Keratinocyte (primary cell): Measurements from ENCODE around the gene POR. TPM values are rescaled to one million over a fixed set of nuclear protein-coding genes. Genes with fewer than 3 reads are reported as not detected.
A peak's percentile ranks its signal among the peaks of the same experiment; 100 is the strongest.

Source experiments
- DNase-seq: peaks from one replicate; pipeline ENCODE4 v3.0.0-alpha.2; 2011; ENCODE audit warnings: low read depth, missing footprints, low spot score
- FAIRE-seq: peaks from 2 replicates; lab custom pipeline; 2011; peaks lifted over from hg19 to GRCh38; lab: Jason Lieb, UNC
- H2AFZ ChIP-seq: 2 replicates; pipeline ENCODE4 v1.6.0; 2012; ENCODE audit warnings: low read length, control low read depth, inconsistent platforms; ENCODE audit not compliant: control insufficient read depth
- H3K27ac ChIP-seq: 2 replicates; pipeline ENCODE4 v1.5.1; 2011; ENCODE audit warnings: low read length; ENCODE audit not compliant: control insufficient read depth, insufficient read depth
- H3K27me3 ChIP-seq: 3 replicates; pipeline ENCODE4 v1.6.0; 2011; ENCODE audit warnings: low read length; ENCODE audit not compliant: control insufficient read depth, insufficient read depth; ENCODE audit errors: extremely low read depth
- H3K36me3 ChIP-seq, 2 experiments: 2 replicates in 1 of 2; 3 replicates in 1 of 2; pipeline ENCODE4 v1.5.1; 2011; ENCODE audit warnings: low read length in 2 of 2, mild to moderate bottlenecking in 1 of 2; ENCODE audit not compliant: control insufficient read depth in 2 of 2, insufficient read depth in 2 of 2; ENCODE audit errors: extremely low read depth in 1 of 2
- H3K4me1 ChIP-seq: 3 replicates; pipeline ENCODE4 v1.5.1; 2011; ENCODE audit warnings: low read length; ENCODE audit not compliant: control insufficient read depth, insufficient read depth; ENCODE audit errors: extremely low read depth
- H3K4me2 ChIP-seq: 3 replicates; pipeline ENCODE4 v1.6.0; 2011; ENCODE audit warnings: low read depth, low read length; ENCODE audit not compliant: control insufficient read depth, insufficient read depth; ENCODE audit errors: extremely low read depth
- H3K4me3 ChIP-seq, 3 experiments: fragments of 200-600 bp in 1 of 3; sonication (generic) in 1 of 3; 2 replicates in 2 of 3; 3 replicates in 1 of 3; pipeline ENCODE4 v1.5.1; 2011 to 2016; ENCODE audit warnings: low read length in 3 of 3, mild to moderate bottlenecking in 3 of 3, control low read depth in 2 of 3, inconsistent platforms in 1 of 3, low read depth in 1 of 3, mixed read lengths in 1 of 3, mixed run types in 1 of 3, moderate library complexity in 1 of 3; ENCODE audit not compliant: control insufficient read depth in 2 of 3, insufficient read depth in 2 of 3; ENCODE audit errors: extremely low read depth in 1 of 3
- H3K79me2 ChIP-seq: 2 replicates; pipeline ENCODE4 v1.6.0; 2012; ENCODE audit warnings: low read length; ENCODE audit not compliant: control insufficient read depth, insufficient read depth
- H3K9ac ChIP-seq: 3 replicates; pipeline ENCODE4 v1.6.0; 2011; ENCODE audit warnings: low read length; ENCODE audit not compliant: control insufficient read depth, insufficient read depth; ENCODE audit errors: extremely low read depth
- H3K9me1 ChIP-seq: 3 replicates; pipeline ENCODE4 v1.6.0; 2011; ENCODE audit warnings: low read length; ENCODE audit not compliant: control insufficient read depth, insufficient read depth; ENCODE audit errors: extremely low read depth
- H3K9me3 ChIP-seq: 2 replicates; pipeline ENCODE4 v1.5.1; 2012; ENCODE audit warnings: low read depth, low read length; ENCODE audit not compliant: control insufficient read depth
- H4K20me1 ChIP-seq: 3 replicates; pipeline ENCODE4 v1.6.0; 2011; ENCODE audit warnings: low read length; ENCODE audit not compliant: control insufficient read depth, insufficient read depth; ENCODE audit errors: extremely low read depth
- CTCF ChIP-seq, 3 experiments: IDR thresholded peaks in 1 of 3; conservative IDR thresholded peaks in 1 of 3; optimal IDR thresholded peaks in 1 of 3; 2 replicates in 2 of 3; 3 replicates in 1 of 3; pipeline versions ENCODE3 to v1.5.1; 2011; ENCODE audit warnings: low read length in 3 of 3, mild to moderate bottlenecking in 3 of 3, moderate library complexity in 2 of 3, control low read depth in 1 of 3, inconsistent platforms in 1 of 3; ENCODE audit not compliant: insufficient read depth in 2 of 3; ENCODE audit errors: extremely low read depth in 1 of 3
- EZH2 ChIP-seq: IDR thresholded peaks from one replicate; pipeline ENCODE4 v1.6.1; 2012; ENCODE audit warnings: inconsistent platforms, mild to moderate bottlenecking, low read length, moderate library complexity
- dilution Hi-C: fragments of 300-500 bp; cut with MboI; formaldehyde crosslinking; loops from one replicate; pipeline ENCODE4 v1.7.0; 2020; ENCODE audit warnings: low sequenced_read_pairs; ENCODE audit not compliant: extremely low pct_ligation_motif_present
- polyA plus RNA-seq, 5 experiments: library from polyadenylated mRNA; depleted of rRNA in 3 of 5; stranded (reverse) in 3 of 5; stranded (forward) in 1 of 5; unstranded in 1 of 5; fragments of >200 nt; gene quantifications; 1 replicate in 1 of 5; 2 replicates in 3 of 5; 3 replicates in 1 of 5; pipeline versions ENCODE4 v1.2.1 to v1.2.3, GENCODE V29; 2011 to 2012; ENCODE audit warnings: missing spikeins in 2 of 5, low read depth in 1 of 5, low replicate concordance in 1 of 5

POR gene
- polyA plus RNA-seq, 1 donor (not counting 4 experiments of a cell fraction or from before 2014, with no cell fraction given): 28.6 TPM

GRCh38 chr7:76020031-76020714 is 105.2 kb downstream of the POR start:
- H3K79me2 ChIP-seq: no peaks in the 10 kb centered on the region
- peak; percentile 52 for FAIRE-seq
- peak; percentile 5 for DNase-seq
- no peak overlapping the region for H3K9ac ChIP-seq
- dilution Hi-C loops: no loop called here
- H3K36me3 ChIP-seq: peaks cover 17 to 26% of the 10 kb centered on the region in 2 experiments
- H4K20me1 ChIP-seq: no peaks in the 10 kb centered on the region
- no peak overlapping the region for H3K27ac ChIP-seq
- H3K4me1 ChIP-seq: no peaks in the 10 kb centered on the region
- peak; percentile 85 to 89 (median 88) for TF ChIP-seq CTCF (optimal IDR thresholded peaks at IDR 0.05 in 1 of 3, IDR thresholded peaks at IDR 0.05 in 1 of 3, conservative IDR thresholded peaks at IDR 0.05 in 1 of 3; ENCODE audit: extremely low read depth in 1 of 3, insufficient read depth in 2 of 3, low read length in 3 of 3)
- TF ChIP-seq EZH2: no peak
- no peaks in the 10 kb centered on the region for H3K9me1 ChIP-seq
- no peak overlapping the region for H3K4me3 ChIP-seq
- no peak overlapping the region for H2AFZ ChIP-seq
- no peak overlapping the region for H3K4me2 ChIP-seq
- H3K27me3 ChIP-seq: no peaks in the 10 kb centered on the region
- no peaks in the 10 kb centered on the region for H3K9me3 ChIP-seq

- no peak for FAIRE-seq
- peaks cover 23 to 26% of the 10 kb centered on the region in 2 experiments for H3K36me3 ChIP-seq
Observed at GRCh38 chr7:76022026-76022780, 107.2 kb downstream of the POR start.

More at GRCh38 chr7:76022026-76022780, 107.2 kb downstream of the POR start:
- no peak overlapping the region for H3K4me3 ChIP-seq
- H3K9me1 ChIP-seq: no peaks in the 10 kb centered on the region
- H3K4me2 ChIP-seq: no peak overlapping the region
- dilution Hi-C loops: no loop called here
- no peaks in the 10 kb centered on the region for H3K4me1 ChIP-seq
- no peaks in the 10 kb centered on the region for H4K20me1 ChIP-seq
- no peaks in the 10 kb centered on the region for H3K27me3 ChIP-seq
- no peak for DNase-seq
- H3K9me3 ChIP-seq: no peaks in the 10 kb centered on the region
- H2AFZ ChIP-seq: no peak overlapping the region
- TF ChIP-seq CTCF (optimal IDR thresholded peaks at IDR 0.05 in 1 of 3, IDR thresholded peaks at IDR 0.05 in 1 of 3, conservative IDR thresholded peaks at IDR 0.05 in 1 of 3; ENCODE audit: extremely low read depth in 1 of 3, insufficient read depth in 2 of 3, low read length in 3 of 3): no peak
- TF ChIP-seq EZH2: no peak
- no peak overlapping the region for H3K9ac ChIP-seq
- no peak overlapping the region for H3K27ac ChIP-seq
- no peaks in the 10 kb centered on the region for H3K79me2 ChIP-seq
